NCI-H526 treated with DMSO at 0.1 percent for 48 hours (cell line): Measurements from ENCODE around the gene PCID2.

Experiments used
- DNase-seq: peaks from one replicate; lab custom pipeline; 2025; lab: John Stamatoyannopoulos, UW

Gene PCID2

GRCh38 chr13:113187263-113187669 is 21.2 kb downstream of the PCID2 start:
- DNase-seq: no peak

GRCh38 chr13:113186061-113186900 is 22.2 kb downstream of the PCID2 start:
- no peak for DNase-seq

- no peak for DNase-seq
Observed at GRCh38 chr13:113184568-113185440, 23.7 kb downstream of the PCID2 start.

GRCh38 chr13:113183450-113184129 is 24.9 kb downstream of the PCID2 start:
- DNase-seq: no peak

- no peak for DNase-seq
Observed at GRCh38 chr13:113182046-113182445, 26.4 kb downstream of the PCID2 start.

GRCh38 chr13:113179374-113180230 is 28.9 kb downstream of the PCID2 start:
- no peak for DNase-seq

- no peak for DNase-seq
Observed at GRCh38 chr13:113178896-113179167, 29.6 kb downstream of the PCID2 start.

- no peak for DNase-seq
Observed at GRCh38 chr13:113178070-113178895, 30.2 kb downstream of the PCID2 start.

GRCh38 chr13:113176822-113177221 is 31.6 kb downstream of the PCID2 start:
- no peak for DNase-seq

GRCh38 chr13:113176280-113176679 is 32.2 kb downstream of the PCID2 start:
- DNase-seq: no peak

GRCh38 chr13:113172419-113172926 is 36.0 kb downstream of the PCID2 start:
- no peak for DNase-seq

- DNase-seq: no peak
Observed at GRCh38 chr13:113171250-113172125, 37.0 kb downstream of the PCID2 start.

- DNase-seq: no peak
Observed at GRCh38 chr13:113170511-113170910, 38.0 kb downstream of the PCID2 start.

- DNase-seq: no peak
Observed at GRCh38 chr13:113169277-113170272, 38.9 kb downstream of the PCID2 start.

GRCh38 chr13:113168211-113168610 is 40.3 kb downstream of the PCID2 start:
- no peak for DNase-seq

- DNase-seq: no peak
Observed at GRCh38 chr13:113167575-113167974, 40.9 kb downstream of the PCID2 start.

GRCh38 chr13:113167155-113167554 is 41.3 kb downstream of the PCID2 start:
- no peak for DNase-seq

- no peak for DNase-seq
Observed at GRCh38 chr13:113166681-113167080, 41.8 kb downstream of the PCID2 start.
